H54 (cell line): ENCODE measurements around the gene MMP28.
"Not testable (repeated sequence)": the region's sequence is repeated elsewhere in the genome, so short reads cannot be mapped to it uniquely, and the experiment has no call there.

Source experiments
- DNase-seq: peaks from one replicate; pipeline ENCODE4 v3.0.0; 2011; ENCODE audit warnings: low spot score, mixed read lengths; ENCODE audit not compliant: insufficient read length
- FAIRE-seq: peaks from 3 replicates; lab custom pipeline; 2011; peaks lifted over from hg19 to GRCh38; lab: Jason Lieb, UNC
- POLR2A ChIP-seq: IDR thresholded peaks from 2 replicates; pipeline ENCODE4 v1.6.1; 2011; ENCODE audit warnings: low read depth, mild to moderate bottlenecking, low read length

Gene MMP28

DNA sequence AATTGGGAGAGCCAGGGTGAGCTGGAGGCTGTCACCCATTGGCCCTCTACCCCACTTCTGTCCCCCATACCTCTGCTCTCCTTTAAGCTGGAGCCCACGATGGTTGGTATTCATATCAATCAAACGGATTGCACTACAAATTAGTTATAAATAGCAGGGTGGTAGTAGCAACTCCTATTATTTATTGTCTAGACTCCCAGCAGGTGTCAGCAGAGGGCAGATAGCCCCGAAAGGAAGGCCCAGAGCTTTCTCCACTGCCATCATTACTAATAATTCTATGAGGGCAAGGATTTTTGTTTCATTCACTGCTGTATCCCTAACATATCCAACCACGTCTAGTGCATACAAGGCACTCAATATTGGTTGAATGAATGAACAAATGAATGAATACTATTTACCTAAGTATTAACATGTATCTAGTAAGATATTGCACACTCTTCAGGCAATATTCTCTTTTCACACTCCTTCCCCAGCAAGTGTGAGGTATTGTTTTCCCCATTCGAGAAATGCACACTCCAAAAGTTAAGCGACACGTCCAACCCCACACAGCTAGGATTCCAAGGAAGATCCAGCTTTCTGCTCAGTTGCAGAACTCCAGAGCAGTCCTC is 28.4 kb downstream of the MMP28 start:
- FAIRE-seq = no peak
- TF ChIP-seq POLR2A = no peak
- peak; percentile 72 for DNase-seq

DNA sequence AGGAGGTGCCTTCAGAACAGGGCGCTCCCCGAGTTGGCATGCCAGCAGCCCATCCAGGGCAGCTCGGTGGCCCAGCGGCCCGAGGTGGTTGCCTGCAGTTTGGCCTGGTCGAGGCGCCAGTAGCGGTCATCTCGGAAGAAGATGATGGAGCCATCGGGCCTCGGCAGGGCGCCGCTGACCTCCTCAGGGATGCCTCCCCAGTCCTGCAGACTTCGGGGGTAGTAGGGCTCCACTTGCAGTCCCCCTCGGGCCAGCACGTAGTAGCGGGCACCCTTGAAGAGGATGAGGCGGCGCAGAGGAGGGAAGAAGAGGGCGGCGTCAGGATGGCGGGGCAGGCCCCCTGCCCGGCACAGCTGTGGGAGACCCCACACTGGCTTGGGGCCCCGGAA is 29.0 kb downstream of the MMP28 start:
- DNase-seq (no peak), FAIRE-seq (no peak)
- no peak for TF ChIP-seq POLR2A

- TF ChIP-seq POLR2A = no peak
- FAIRE-seq (no peak), DNase-seq (no peak)
Measured at GRCh38 chr17:35765756-35766488, 29.5 kb downstream of the MMP28 start.

GRCh38 chr17:35765086-35765710 is 30.2 kb downstream of the MMP28 start:
- FAIRE-seq (no peak), DNase-seq (no peak)
- TF ChIP-seq POLR2A = 0 out of 2 replicates have a peak, but pooled peaks have one; percentile 2

DNA sequence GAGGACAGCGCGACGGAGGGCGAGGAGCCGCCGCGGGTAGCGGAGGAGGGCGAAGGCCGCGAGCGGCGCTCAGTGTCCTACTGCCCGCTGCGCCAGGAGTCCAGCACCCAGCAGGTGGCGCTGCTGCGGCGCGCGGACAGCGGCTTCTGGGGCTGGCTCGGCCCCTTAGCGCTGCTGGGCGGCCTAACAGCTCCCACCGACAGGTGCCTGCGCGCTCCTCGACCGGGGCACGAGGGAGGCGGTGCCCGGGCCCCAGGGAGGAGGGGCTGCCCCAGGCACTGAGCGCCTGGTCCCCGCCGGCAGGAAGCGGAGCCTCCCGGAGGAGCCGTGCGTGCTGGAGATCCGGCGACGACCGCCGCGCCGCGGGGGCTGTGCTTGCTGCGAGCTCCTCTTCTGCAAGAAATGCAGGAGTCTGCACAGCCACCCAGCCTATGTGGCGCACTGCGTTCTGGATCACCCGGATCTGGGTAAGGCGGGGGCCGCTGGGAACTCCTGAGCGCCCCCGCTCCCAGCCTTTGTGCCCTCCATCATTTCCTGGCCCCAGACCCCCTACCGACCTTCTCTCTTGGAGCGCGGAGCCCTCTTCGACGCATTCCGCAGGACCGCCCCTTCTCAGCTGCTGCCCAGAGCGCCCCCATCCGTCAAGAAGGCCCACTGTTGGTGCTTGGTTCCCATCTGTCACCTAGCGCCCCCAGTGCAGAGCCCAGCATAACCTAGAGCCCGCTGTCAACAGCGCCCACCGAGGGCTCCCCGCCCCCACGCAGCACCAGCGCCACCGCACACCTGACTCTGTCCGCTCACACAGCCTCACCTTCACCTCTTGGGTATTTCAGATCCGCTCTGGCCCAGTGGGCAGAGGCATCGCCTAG is 31.1 kb downstream of the MMP28 start:
- TF ChIP-seq POLR2A = no peak
- DNase-seq = peak; percentile 95
- FAIRE-seq = no peak

GRCh38 chr17:35763767-35764122 is 31.7 kb downstream of the MMP28 start:
- TF ChIP-seq POLR2A = no peak

GRCh38 chr17:35761601-35762000 is 33.8 kb downstream of the MMP28 start:
- no peak for TF ChIP-seq POLR2A
- FAIRE-seq = no peak
- DNase-seq = no peak

More at GRCh38 chr17:35763767-35764122, 31.7 kb downstream of the MMP28 start:
- no peak for FAIRE-seq
- DNase-seq = no peak

GRCh38 chr17:35760587-35760986 is 34.9 kb downstream of the MMP28 start, which contains the start of gene C17orf50:
TSS of gene C17orf50 (plus strand) at chr17:35760887. CDS start at chr17:35760942, 55 bp downstream.
- no peak for FAIRE-seq
- TF ChIP-seq POLR2A = no peak
- DNase-seq = no peak

- no peak for DNase-seq
- TF ChIP-seq POLR2A = no peak
- FAIRE-seq = no peak
Measured at GRCh38 chr17:35757243-35757642, 38.2 kb downstream of the MMP28 start.

DNA sequence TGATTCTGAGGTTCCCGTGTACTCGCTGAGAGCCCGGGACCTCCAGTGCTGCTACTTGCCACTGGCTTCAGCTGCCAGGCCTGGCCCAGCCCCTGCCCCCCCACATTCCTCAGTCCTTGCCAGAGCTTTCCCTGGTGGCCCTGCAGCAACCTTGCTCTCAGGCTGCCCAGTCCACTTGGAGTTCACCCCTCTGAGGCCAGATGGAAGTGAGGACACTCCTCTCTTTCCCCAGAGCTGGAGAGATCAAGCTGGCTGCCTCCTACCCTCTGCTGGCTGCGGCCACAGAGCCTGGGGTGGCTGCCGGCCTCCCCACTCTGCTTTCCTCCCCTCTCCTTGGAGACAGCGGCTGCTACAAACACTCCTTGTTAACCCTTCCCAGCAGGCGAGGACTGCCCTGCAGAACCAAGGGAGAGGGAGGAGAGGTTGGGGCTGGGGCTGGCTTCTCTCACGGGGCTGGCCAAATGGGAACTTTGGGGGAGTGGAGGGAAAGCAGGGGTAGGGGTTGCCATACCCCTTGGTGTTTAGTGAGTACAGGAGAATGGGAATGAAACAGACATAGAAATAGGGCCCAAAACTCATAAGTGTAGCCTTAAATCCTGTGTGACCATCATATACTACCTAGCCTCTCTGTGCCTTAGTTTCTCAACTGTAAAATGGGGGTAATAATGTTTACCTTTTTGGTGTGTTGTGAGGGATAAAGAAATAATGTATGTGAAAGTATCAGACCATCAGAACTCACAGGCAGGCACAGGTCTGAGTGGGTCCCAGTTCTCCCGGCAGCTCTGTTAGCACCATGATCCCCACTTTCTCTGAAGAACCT is 42.3 kb downstream of the MMP28 start, which contains the start of gene GAS2L2:
Gene GAS2L2, minus strand, starts transcription at position 295 of the 820 bp plus-strand sequence. CDS start 389 bp downstream, outside the sequence.
- DNase-seq (no peak), FAIRE-seq (no peak)
- TF ChIP-seq POLR2A = no peak

DNA sequence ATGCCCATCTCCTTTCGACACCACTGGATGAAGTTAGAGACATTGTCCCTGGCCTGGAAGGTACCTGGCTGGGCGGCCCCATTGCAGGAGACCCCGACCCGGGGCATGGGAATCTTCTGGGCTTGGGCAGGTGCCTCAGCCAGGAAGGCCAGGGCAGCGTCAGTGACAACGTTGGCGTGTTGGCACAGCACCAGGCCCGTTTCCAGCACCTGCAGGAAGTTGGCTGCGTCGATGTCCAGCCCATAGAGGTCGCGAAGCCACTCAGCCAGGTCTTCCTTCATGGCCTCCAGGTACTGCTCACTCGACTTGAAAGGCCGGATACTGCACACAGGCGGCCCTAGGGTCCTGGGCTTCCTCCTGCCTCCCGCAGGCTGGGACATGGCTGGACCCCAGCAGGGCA is 43.0 kb downstream of the MMP28 start:
- no peak for TF ChIP-seq POLR2A
- FAIRE-seq (no peak), DNase-seq (no peak)

- not testable (repeated sequence) for DNase-seq, FAIRE-seq
Measured at GRCh38 chr17:35751541-35751940, 43.9 kb downstream of the MMP28 start.

DNA sequence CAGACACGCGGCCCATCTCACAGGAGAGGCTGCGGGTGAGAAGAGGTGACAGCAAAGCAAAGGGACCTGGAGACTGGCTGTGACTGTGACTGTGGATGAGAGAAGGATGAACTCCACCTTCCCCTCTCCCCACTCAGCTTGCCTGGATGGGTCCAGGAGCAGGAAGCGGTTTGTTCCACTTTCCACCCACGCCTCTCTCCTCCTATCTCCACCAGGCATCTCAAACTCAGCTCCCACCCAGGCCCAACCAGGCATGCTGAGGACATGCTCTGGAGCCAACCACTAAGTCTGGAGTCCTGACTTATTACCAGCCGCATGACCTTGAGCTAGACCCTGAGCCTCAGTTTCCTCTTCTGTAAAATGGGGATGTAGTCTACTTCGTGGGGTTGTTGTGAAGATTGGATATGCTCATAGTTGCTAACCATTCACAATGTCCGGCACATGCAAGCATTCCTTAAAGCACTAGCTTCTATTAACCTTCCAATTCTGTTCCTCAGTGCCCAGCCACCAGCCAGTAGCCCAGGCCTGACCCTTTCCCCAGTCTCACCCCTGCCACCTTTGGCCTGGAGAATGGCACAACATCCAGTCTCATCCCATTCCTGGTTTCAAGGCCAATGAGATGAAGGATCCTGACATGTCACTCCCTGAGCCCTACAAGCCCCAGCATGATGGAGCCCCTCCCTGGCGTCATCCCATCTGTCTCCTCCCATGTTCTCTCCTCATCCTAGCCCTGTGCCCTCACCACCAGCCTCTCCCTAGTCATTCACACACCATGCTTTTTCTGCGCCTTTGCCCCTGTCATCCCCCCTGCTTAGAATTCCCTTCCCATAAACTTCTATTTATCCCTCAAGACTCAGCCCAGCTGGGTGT is 44.7 kb downstream of the MMP28 start:
- no peak for TF ChIP-seq POLR2A
- FAIRE-seq (no peak), DNase-seq (no peak)
